ENCODE data around the gene FZD2. TPM values are rescaled to one million over a fixed set of nuclear protein-coding genes. Genes with fewer than 3 reads are reported as not detected.

The FZD2 gene
- total RNA-seq, 4 donors from 2014 or later: 0.54 to 2.1 TPM; not detected in 2

DNA sequence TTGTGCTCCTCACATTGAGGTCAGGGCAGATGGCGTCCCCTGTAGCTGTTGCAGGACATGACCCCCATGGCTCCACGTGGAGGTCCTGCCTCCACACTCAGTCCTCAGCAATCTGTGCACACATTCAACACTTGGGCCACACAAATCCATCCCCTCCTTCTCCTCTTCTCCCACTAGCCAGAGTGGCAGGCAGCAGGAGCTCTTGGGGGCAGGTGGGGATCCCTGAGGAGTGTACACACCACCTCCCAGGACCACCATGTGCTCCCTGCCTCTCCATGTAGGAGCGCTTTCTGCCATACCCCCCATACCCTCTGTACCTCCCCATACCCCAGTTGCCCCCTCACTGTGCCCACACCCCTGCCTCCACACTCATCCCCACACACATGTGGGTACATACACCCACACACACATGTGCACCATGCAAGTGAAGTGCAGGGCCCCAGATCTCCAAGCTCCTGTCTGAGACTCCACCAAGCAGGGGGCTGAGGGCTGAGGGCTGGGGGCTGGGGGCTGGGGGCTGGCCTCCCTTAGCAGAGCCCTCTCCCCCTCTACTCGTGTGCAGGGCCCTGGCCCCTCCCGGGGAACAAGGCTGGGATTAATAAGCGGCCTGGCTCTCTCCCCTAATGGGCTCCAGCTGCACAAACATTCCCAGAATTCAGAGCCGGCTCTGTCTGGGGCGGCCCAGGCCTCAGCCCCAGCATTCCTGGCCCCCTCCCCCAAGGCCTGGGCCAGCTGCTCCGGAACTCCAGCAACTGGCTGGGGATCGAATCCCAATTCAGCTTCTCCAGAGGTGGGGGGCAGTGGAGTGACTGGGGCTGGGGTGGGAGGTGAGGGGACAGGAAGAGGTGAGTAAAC lies 50.8 kb downstream of the FZD2 start:
- Histone ChIP-seq H3K27me3 (no peaks in the 10 kb centered on the region), H3K9me3 (no peaks in the 10 kb centered on the region), H3K27ac (no peak overlapping the region), H3K4me3 (no peak overlapping the region), H3K4me1 (no peaks in the 10 kb centered on the region), H3K36me3 (no peaks in the 10 kb centered on the region)
- TF ChIP-seq POLR2A (IDR thresholded peaks at IDR 0.05) (no peak), CTCF (IDR thresholded peaks at IDR 0.05) (no peak)
- DNase-seq: no peak

- H3K27me3 ChIP-seq: no peaks in the 10 kb centered on the region
- TF ChIP-seq CTCF (IDR thresholded peaks at IDR 0.05): no peak
- TF ChIP-seq POLR2A (IDR thresholded peaks at IDR 0.05): no peak
- no peak overlapping the region for H3K4me3 ChIP-seq
- no peaks in the 10 kb centered on the region for H3K4me1 ChIP-seq
- no peak for DNase-seq
- no peaks in the 10 kb centered on the region for H3K9me3 ChIP-seq
- H3K36me3 ChIP-seq: no peaks in the 10 kb centered on the region
- H3K27ac ChIP-seq: no peak overlapping the region
These were observed 51.6 kb downstream of the FZD2 start for GRCh38 chr17:44608727-44609435.

DNA sequence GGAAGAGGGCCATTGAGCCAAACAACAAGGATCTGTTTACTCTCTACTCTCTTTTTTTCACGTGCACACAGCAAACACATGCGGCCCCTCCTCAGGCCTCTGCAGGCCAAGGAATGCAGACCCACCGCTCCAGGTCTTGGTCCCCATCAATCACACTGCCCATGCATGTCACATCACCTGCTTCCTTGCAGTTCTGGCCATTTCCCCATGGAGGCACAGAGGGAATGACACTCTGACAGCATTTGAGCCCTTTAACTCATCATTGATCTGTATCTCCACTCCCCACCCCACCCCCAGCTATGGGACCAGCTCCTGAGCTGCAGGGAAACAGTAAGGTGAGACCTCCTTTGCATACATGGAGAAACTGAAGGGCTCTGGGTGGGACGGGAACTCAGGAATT lies 53.0 kb downstream of the FZD2 start:
- TF ChIP-seq POLR2A (IDR thresholded peaks at IDR 0.05) (no peak), CTCF (IDR thresholded peaks at IDR 0.05) (no peak)
- no peak for DNase-seq
- Histone ChIP-seq H3K4me1 (no peaks in the 10 kb centered on the region), H3K27ac (no peak overlapping the region), H3K27me3 (no peaks in the 10 kb centered on the region), H3K9me3 (no peaks in the 10 kb centered on the region), H3K4me3 (no peak overlapping the region), H3K36me3 (no peaks in the 10 kb centered on the region)

Other genes with a start within 250 kb of the FZD2 start
- gene RUNDC3A, start 248.9 kb upstream of the FZD2 start, total RNA-seq: 10 to 100 TPM in 1 of 4 donors, 1 to 10 TPM in 2, under 1 TPM in 1; 0.88 to 14.9 (median 3.8) TPM
- 100 to 1,000 TPM in 3 of 4 donors, 10 to 100 TPM in 1; 97.7 to 155 (median 129) TPM for gene SLC25A39, start 232.7 kb upstream of the FZD2 start, total RNA-seq
- gene GRN, start 212.2 kb upstream of the FZD2 start, total RNA-seq: 100 to 1,000 TPM; 145 to 678 (median 492) TPM
- 1 to 10 TPM in 1 of 4 donors, under 1 TPM in 2, not detected in 1; 0.27 to 5.0 (median 0.88) TPM for gene FAM171A2, start 193.6 kb upstream of the FZD2 start, total RNA-seq
- 1 to 10 TPM in 1 of 4 donors, not detected in 3; 2.5 TPM for gene ITGA2B, start 167.8 kb upstream of the FZD2 start, total RNA-seq
- gene GPATCH8, start 54.1 kb upstream of the FZD2 start, total RNA-seq: 10 to 100 TPM; 39.6 to 91.6 (median 48.3) TPM
- gene MEIOC, start 99.0 kb downstream of the FZD2 start, total RNA-seq: not detected
- 10 to 100 TPM in 3 of 4 donors, 1 to 10 TPM in 1; 9.1 to 18.4 (median 14.4) TPM for gene CCDC43, start 132.3 kb downstream of the FZD2 start, total RNA-seq
- 10 to 100 TPM in 1 of 4 donors, 1 to 10 TPM in 3; 2.6 to 16.5 (median 4.1) TPM for gene DBF4B, start 151.2 kb downstream of the FZD2 start, total RNA-seq
- 1 to 10 TPM in 1 of 4 donors, under 1 TPM in 1, not detected in 2; 0.67 to 1.4 TPM for gene ADAM11, start 201.5 kb downstream of the FZD2 start, total RNA-seq

Measured in Peyer's patch (tissue), 4 donors.